AG08395 (cell line): ENCODE measurements around the gene RAB22A.
"Not testable (repeated sequence)": the region's sequence is repeated elsewhere in the genome, so short reads cannot be mapped to it uniquely, and the experiment has no call there.

ENCODE experiments used
- DNase-seq: peaks from one replicate; pipeline ENCODE4 v3.0.0; 2012; ENCODE audit warnings: mixed read lengths, low spot score

Gene RAB22A

GRCh38 chr20:58389324-58389967 is 79.9 kb downstream of the RAB22A start:
- peak; percentile 52 for DNase-seq

GRCh38 chr20:58389968-58390658 is 80.6 kb downstream of the RAB22A start:
- no peak for DNase-seq

GRCh38 chr20:58390659-58391035 is 81.1 kb downstream of the RAB22A start:
- no peak for DNase-seq

GRCh38 chr20:58392286-58392685 is 82.8 kb downstream of the RAB22A start:
- no peak for DNase-seq

DNA sequence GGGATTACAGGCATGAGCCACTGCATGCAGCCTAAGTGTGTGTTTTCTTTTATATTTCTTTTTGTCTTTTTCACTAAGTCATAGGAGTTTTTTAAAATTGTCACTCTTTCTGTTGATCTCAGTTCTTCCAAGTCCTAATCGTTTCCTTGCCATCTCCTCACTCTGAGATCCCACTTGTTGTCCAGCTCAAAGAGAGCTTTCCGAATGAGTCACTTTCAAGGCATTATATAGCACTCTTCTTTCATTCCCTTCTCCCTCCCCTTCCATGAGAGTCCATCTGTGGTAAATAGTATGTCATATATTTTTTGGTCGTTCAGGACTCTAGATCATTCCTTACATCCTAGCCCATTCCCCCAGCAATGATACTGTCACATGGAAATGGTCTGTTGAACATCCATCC is 83.8 kb downstream of the RAB22A start:
- peak; percentile 9 for DNase-seq

GRCh38 chr20:58394801-58395200 is 85.3 kb downstream of the RAB22A start:
- DNase-seq, result no peak

DNA sequence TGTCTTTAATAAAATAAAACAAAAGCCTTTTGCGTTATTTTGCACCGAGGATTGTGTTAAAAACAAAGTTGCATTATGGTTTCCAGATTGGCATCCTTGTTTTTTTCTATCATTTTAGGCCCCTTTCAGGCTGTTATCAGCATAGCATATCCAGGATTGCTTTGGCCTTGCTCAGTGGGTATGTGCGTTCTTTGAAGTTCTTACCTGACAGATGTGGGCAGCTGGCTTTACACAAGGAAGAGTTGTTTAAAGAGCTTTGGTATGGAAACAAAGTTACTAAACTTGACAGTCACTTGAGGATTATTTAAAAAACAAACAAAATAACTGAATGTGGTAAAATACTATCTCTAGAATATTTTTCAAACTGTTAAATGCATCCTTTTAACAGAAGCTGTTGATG is 86.1 kb downstream of the RAB22A start:
- no peak for DNase-seq

DNA sequence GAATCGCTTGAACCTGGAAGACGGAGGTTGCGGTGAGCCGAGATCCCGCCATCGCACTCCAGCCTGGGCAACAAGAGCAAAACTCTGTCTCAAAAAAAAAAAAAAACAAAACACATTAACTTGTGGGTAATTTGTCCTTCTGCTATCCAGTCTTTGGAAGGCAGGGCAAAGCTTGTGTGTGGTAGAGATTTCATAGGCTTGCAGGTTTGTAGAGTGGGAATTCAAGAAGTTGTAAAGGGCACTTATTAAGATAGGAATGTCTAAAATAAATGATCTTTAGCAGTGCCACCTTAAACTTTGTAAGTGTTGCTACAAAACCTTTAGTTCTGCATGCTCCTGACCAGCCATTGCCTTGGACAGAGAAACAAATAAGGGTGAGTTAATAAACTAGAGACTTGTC is 87.9 kb downstream of the RAB22A start:
- no peak for DNase-seq

- no peak for DNase-seq
Measured at GRCh38 chr20:58398254-58398653, 88.7 kb downstream of the RAB22A start.

GRCh38 chr20:58399926-58400325 is 90.4 kb downstream of the RAB22A start:
- no peak for DNase-seq

DNA sequence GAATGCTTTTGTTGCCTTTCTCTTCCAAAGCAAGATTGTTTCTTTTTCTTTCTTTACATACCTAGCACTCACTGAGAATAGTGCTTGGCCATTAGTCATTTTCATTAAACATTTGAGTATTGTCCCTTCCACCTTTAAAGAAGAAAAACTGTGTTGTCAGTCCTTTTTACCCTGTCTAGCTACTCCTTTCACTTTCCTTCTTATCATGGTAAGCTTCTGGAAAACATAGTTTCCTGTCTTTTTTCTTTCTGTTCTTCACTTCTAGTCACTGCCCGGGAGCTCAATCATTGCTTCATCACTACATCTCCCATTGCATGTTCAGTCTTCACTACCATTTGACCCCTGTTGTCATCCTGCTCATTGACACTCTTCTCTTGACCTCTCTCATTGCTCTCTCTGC is 91.6 kb downstream of the RAB22A start:
- no peak for DNase-seq

DNA sequence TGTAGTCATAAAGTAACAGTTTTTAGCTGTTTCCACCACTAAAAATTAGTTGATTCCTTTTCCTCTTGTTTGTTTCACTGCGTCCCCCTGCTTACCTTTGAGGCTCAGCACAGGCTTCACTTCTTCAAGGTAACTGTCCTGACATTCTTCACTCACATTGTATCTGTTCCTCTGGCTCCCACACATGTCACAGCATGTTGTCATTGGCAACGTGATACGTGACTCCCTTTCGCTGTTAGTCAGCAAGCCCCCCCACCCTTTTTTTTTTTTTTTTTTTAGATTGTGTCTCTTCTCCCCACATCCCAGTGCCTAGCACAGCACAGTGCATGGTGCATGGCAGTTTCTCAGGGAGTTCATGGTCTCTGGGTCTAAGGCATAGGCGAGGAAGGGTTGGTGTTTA is 92.8 kb downstream of the RAB22A start:
- DNase-seq, result no peak

- DNase-seq, result no peak
Measured at GRCh38 chr20:58402827-58403226, 93.3 kb downstream of the RAB22A start.

DNA sequence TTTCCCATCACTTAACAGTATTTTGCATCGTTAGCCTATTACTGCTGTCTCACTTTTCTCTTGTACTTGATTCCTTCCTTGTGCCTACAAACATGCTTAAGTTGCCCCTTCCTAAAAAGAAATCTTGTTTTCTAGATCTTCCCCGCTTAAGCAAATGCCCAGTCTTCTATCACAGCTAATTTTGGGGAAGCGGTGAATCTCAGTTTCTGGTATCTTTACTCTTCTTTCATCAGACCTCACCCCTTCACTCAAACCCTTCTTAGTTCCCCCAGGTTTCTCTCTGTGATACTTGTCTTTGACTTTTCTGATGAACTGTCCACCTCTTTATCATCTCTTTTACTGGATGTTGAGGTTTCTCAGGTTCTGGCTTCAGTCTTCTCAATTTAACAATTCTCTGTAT is 93.8 kb downstream of the RAB22A start:
- DNase-seq, result no peak

- DNase-seq, result no peak
Measured at GRCh38 chr20:58405504-58406291, 96.2 kb downstream of the RAB22A start.

DNA sequence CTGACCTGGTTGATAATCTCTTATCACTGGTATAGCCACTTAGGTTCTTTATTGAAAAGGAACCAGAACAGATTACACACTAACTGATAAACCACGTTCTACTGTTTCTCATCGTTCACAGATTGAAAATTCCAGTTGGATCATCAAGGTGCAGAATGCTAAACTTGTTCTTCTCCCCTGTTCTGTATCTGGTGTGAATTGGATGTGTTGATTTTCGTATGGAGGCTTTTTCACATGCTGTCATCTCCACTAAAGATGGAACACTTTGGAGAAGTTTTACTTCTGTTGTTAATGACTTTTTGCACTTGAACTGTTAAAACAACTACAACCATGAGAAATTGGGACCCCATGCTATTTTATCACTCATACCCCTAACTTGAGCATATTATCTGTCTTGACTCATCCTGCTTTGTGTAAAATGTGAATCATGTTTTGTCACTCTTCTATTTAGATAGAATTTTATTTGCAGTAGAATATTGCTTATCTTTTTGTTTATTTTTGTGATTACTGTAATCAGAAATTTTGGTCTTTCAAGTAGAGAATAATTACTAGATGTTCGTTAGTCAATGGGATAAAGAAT is 97.0 kb downstream of the RAB22A start:
- DNase-seq, result no peak

DNA sequence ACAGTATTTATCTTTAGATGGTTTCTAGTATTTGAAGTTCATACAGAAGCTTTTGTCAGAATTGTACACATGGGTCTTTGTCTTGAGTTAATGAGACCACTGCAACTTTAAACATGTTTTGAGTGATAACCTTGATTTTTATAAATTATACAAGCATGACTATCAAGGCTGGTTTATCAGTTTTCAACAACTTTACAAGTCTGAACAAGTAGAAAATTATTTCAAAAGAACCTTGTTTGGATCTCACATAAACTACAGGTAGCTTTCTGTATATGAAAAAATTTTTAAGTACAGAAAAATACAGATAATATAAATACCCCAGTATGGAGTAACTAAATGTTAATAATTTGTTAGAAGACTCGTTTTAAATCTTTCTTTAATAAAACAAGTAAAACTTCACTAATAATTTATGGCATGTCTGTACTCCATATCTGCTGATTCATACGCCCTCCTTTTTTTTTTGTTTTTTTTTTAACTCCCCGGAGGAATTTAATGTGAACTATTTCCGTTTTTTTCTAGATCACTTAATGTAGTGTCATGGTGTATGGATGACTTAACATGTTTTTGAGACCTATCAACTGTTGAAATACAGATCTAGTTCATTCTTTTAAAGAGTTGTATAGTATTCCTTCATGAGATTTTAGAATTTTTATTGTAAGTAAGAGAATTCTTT is 97.8 kb downstream of the RAB22A start:
- no peak for DNase-seq

DNA sequence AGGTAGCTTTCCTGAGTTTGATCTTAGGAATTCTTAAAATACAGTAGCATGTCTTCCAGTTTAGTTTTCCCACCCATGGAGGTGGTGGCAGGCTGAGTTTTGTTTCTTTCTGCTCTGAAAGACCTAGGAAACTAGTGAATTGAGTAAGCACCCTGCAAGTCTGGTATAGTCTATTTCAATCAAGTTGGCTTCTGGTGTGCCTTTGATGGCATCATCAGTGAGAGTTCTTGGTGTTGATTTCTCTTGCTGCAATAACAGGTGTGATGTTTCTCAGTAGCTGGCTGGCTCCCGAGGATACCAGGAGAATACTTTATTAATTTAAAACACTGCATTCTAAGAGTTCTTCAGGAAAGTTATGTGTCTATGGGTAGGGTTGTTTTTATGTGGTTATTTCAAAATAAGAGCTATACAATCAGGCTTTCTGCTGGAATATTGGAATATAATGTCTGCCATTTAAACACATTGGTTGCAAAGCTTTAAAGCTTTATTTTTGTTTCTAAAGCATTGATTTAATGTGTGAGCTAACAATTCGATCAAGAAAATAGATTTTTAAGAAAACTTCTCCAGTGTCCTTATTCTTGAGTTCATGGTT is 98.5 kb downstream of the RAB22A start:
- DNase-seq, result no peak

DNA sequence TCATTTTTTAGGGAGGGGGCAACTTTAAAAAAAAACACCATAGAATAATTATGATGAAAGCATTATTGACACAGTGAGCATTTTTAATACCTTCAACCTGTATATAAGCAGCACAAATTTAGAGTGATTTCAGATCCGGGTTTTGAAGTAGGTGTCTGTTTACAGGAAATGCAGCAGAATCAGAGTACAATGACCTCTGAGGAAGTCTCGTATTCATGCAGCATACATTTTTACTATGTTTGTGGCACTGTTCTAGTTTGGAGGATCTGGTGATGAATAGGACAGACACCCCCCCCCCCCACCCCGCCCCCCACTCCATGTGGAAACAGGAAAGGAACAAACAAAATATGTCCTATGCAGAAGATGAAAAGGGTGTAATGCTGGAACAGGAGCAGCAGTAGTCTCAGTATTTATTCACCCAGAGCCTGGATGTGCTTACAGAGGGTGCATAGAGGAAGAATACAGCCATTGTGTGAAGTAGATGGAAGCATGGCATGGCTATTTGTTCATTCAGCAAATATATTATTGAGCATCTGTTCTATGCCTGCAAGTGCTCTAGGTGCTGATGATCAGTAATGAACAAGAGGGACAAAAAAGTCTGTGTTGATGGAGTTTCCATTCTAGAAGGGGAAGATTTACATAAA is 99.2 kb downstream of the RAB22A start:
- no peak for DNase-seq

- DNase-seq, result not testable (repeated sequence)
Measured at GRCh38 chr20:58414216-58414615, 104.7 kb downstream of the RAB22A start.

GRCh38 chr20:58414786-58415185 is 105.3 kb downstream of the RAB22A start:
- not testable (repeated sequence) for DNase-seq
